ENCODE data around the gene PTPRK.
"Not testable (repeated sequence)": the region's sequence is repeated elsewhere in the genome, so short reads cannot be mapped to it uniquely, and the experiment has no call there.

PTPRK gene

GRCh38 chr6:128000363-128000762, 520.0 kb downstream of the PTPRK start:
- DNase-seq = no peak

DNA sequence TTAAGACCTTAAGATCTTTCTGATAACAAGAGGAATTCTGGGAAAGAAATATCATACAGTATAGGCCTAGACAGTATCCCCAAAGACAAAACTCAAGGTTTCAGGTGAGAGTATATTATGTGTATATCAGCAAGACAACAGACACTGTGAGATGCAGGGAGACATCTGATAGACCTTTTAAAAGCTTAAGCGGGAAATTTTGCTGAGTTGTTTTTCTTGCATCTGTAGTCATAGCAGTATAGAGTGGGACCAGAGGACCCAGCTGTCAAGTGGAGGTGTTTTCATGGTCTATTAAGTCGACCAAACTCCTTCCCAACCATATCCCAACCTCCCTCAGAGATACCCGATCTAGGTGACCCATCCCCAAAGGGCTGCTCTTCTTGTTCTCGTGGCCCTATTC, 521.4 kb downstream of the PTPRK start:
- DNase-seq = no peak

GRCh38 chr6:127997496-127998164, 522.8 kb downstream of the PTPRK start:
- DNase-seq = no peak

GRCh38 chr6:127996925-127997324, 523.5 kb downstream of the PTPRK start:
- DNase-seq = no peak

- DNase-seq = no peak
These were observed 528.3 kb downstream of the PTPRK start for GRCh38 chr6:127992144-127992543.

- DNase-seq = no peak
These were observed 530.3 kb downstream of the PTPRK start for GRCh38 chr6:127990074-127990473.

DNA sequence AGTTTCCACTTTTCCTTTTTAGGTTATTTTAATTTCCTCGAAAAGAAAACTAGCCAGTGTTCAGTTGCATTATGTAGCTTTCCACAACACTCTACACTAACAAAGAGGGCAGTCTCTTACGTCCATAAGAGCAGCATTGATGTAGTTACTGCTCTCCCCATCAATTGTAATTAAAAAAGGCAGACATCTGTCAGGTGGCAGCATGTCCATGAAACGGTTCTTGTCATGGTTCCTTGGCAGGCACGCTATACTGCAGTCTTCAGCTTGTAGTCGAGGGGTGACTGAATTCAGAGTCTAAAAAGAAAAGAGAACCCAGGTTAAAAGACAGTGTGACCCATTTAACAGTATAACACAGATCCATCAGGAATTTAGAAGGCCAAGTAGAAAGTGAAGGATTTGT, 539.4 kb downstream of the PTPRK start:
- no peak for DNase-seq

DNA sequence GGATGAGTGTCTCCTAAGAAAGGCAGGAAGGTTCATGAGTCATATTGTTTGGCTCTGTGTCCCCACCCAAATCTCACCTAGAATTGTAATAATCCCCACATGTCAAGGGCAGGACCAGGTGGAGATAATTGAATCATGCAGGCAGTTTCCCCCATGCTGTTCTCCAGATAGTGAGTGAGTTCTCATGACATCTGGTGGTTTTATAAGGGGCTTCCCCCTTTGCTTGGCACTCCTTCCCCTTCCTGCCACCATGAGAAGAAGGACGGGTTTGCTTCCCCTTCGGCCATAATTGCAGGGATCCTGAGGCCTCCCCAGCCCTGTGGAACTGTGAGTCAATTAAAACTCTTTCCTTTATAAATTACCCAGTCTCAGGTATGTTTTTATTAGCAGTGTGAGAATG, 542.2 kb downstream of the PTPRK start:
- not testable (repeated sequence) for DNase-seq

DNA sequence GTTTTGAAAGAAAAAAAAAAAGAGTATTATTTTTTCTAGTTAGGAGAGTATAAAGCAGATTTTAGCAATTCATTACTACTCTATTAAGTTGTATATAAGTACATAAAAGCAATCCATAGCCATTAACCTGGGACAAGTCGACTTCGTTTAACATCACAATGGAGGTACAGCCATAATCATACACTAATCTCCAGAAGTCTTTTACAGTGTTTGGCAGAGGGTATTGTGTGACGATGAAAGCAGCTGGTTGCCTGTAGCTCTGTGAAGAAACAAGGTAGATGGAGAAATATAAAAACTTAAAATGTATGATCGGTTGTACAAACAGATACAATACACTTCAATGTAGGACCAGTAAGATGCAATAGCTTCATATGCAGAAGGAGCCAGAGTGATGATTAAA, 543.6 kb downstream of the PTPRK start:
- DNase-seq = no peak

GRCh38 chr6:127976111-127976510, 544.3 kb downstream of the PTPRK start:
- no peak for DNase-seq

- no peak for DNase-seq
These were observed 547.6 kb downstream of the PTPRK start for GRCh38 chr6:127972815-127973214.

- DNase-seq = no peak
These were observed 548.4 kb downstream of the PTPRK start for GRCh38 chr6:127971945-127972391.

DNA sequence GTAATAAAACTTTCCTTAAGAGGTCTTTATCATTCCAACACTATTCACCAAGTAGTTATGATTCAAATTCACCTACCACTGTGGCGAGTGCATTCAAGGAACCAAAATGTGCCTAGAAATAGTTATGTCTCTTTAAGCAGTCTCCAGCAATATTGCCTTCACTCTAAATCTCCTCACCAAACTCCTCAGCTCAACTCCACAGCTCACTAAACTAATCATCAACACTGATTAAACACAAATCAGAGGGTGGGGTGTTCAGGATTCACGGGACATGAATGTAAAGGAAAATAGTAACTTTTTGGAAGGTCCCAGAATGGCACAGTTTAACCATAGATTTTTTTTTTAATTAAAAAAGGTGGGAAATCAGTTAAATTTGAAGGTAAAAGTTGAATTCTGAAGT, 549.0 kb downstream of the PTPRK start:
- no peak for DNase-seq

DNA sequence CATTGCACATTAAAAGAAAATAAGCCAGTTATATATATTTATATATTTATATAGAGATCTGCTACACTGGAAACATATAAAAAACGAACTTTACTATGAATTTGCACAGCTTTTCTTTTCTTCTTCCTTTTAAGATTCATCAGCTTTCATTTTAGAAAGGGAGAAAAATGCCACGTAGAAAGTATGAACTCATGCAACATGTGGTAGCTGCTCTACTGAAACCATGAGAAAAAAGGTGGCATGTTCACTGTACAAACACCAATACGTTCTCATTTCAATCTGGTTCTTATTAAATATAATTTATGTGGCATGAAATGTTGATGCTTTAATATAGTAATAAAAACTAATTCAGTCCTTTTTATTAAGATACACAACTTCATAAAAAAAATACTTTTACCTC, 550.7 kb downstream of the PTPRK start:
- DNase-seq = no peak

- DNase-seq = no peak
These were observed 552.0 kb downstream of the PTPRK start for GRCh38 chr6:127968394-127968793.

DNA sequence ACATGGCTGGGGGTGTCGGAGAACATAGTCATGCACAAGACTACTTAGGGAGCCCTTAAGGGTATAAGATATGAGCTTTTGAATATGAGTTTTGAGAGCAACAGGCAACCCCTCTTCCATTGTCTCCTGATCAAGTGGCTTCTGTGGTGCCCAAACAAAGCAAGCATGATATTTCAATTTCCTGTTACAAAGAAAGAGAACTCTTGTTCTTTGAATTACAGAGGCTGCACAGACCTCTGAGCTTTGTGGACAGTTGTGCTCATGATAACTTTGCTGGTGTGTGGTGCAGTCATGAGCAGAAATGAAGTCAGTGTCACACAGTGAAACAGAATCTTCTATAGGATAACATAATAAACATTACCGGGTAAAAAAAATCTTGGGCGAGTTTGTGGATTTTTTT, 552.7 kb downstream of the PTPRK start:
- no peak for DNase-seq

DNA sequence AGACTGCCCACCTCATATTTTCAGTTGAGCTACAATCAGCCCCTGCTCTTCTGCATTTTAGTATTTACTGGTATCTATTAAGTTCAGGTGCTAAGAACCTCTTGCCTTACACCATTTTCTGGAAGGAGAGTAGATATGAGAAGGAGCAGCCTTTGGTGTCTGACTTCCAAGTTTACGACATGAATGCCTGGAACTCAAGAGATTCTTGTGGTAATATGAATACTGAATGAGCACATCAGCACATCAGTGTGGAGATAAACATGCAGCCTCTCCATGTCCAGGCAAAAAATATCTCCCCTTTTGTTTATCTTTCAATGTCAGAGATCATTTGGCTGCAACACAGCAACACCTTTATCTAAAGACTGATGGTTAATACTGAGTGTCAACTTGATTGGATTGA, 553.8 kb downstream of the PTPRK start:
- no peak for DNase-seq

- no peak for DNase-seq
These were observed 556.9 kb downstream of the PTPRK start for GRCh38 chr6:127963495-127963894.

- no peak for DNase-seq
These were observed 560.5 kb downstream of the PTPRK start for GRCh38 chr6:127959869-127960268.

DNA sequence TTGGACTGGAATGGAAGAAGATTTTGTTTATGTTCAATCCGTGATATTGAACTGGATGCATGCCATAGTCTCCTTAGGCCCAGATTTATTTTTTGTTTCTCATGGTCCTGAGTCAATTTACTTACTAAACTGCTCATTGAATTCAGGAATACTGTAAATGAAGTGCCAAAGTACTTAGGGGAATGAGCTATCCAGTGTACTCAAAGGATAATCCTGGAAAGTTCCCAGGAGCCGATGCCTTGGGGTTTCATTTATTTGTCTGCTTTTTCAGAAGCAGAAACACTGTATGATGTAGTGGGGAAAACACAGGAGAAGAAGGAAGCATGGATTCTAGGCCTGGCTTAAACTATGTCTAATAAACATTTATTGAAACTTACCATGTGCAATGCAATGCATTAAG, 563.4 kb downstream of the PTPRK start:
- DNase-seq = no peak

- no peak for DNase-seq
These were observed 564.0 kb downstream of the PTPRK start for GRCh38 chr6:127956260-127956888.

DNA sequence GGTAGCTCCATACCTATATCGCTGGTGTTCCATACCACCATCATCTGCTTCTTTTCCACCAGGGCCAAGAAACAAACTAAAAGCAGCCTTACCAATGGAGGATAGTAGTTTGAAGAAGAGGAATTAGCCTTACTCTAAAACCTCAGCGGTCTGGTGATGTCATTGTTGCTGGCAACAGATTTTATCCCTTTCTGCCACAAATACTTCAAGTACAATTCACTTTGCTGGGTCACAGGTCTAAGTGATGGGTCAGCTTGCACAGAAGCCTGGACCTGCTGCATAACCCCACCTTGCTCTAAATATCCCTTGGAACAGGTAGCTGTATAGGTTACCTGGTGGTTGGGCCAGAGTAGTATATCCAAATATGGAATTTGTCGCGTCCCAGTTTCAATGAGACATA, 566.3 kb downstream of the PTPRK start:
- no peak for DNase-seq

DNA sequence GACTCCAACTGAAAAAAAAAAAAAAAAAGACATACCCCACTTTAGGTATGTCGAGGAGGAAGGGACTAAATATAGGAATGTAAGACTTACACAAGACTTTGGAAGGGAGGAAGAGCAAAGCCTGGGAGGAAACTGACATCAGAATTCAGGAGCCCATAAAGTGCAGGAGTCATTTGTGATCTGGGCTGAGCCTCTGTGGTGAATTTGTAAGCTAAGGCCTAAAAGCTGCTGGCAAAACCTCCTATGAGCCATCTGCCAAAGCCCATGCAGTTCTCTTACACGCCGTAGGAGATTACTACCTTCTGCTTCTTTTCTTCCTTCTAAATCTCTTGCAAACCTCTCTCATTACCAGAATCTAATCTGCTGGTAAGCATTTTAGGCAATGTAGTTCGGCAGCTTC, 567.6 kb downstream of the PTPRK start:
- DNase-seq = no peak

- DNase-seq = no peak
These were observed 568.2 kb downstream of the PTPRK start for GRCh38 chr6:127952176-127952575.
